Thyroid gland (tissue), 4 donors: ENCODE measurements around the gene PIP5K1C. TPM values are rescaled to one million over a fixed set of nuclear protein-coding genes. Genes with fewer than 3 reads are reported as not detected.

Experiments used
- DNase-seq, 2 donors: peaks; one replicate each; pipeline ENCODE4 v3.0.0-alpha.2; 2019
- H3K27ac ChIP-seq, 3 donors: fragments of 200-600 bp; sonication (generic); 1 replicate in 2 of 3; 2 replicates in 1 of 3; pipeline ENCODE4 v1.5.1; 2016 to 2019; ENCODE audit warnings: mild to moderate bottlenecking in 1 of 3, moderate library complexity in 1 of 3
- H3K27me3 ChIP-seq: fragments of 200-600 bp; sonication (generic); one replicate; pipeline ENCODE4 v1.5.1; 2019
- H3K36me3 ChIP-seq, 2 donors: fragments of 200-600 bp; sonication (generic); one replicate each; pipeline ENCODE4 v1.5.1; 2016 to 2019
- H3K4me1 ChIP-seq, 2 donors: fragments of 200-600 bp; sonication (generic); one replicate each; pipeline ENCODE4 v1.5.1; 2017 to 2019
- H3K4me3 ChIP-seq, 3 donors: fragments of 200-600 bp; sonication (generic); replicated peaks in 1 of 3; 1 replicate in 2 of 3; 2 replicates in 1 of 3; pipeline ENCODE4 v1.5.1; 2016; ENCODE audit warnings: mild to moderate bottlenecking in 1 of 3
- H3K9me3 ChIP-seq: fragments of 200-600 bp; sonication (generic); one replicate; pipeline ENCODE4 v1.5.1; 2017
- POLR2A ChIP-seq, 2 donors: fragments of 450-650 bp; IDR thresholded peaks; one replicate each; pipeline ENCODE4 v1.6.1; 2017; ENCODE audit warnings: antibody characterized with exemption in 2 of 2, mild to moderate bottlenecking in 2 of 2, moderate library complexity in 1 of 2
- WGBS, 2 donors: methylation state at CpG; one replicate each; pipeline ENCODE4 v1.1.5; 2017; 5-methylcytosine and 5-hydroxymethylcytosine counted together
- intact Hi-C: fragments of 100-400 bp; cut with DNase I; formaldehyde crosslinking; loops from one replicate; pipeline ENCODE4 v1.15.1; 2023
- total RNA-seq, 4 donors: library from RNA; depleted of rRNA; stranded (reverse); fragments of >200 nt; gene quantifications; one replicate each; pipeline ENCODE4 v1.2.3, GENCODE V29; 2016
- TF ChIP-seq, protein P1 (sequence below), 6 experiments: fragments of 200-600 bp in 3 of 6; fragments of 450-650 bp in 3 of 6; sonication (generic) in 3 of 6; IDR thresholded peaks; one replicate each; pipeline ENCODE4 v1.5.1; 2016 to 2019; ENCODE audit warnings: antibody characterized with exemption in 6 of 6, mild to moderate bottlenecking in 2 of 6, inconsistent platforms in 1 of 6, moderate library complexity in 1 of 6

The PIP5K1C gene
- total RNA-seq, 4 donors from 2014 or later, result 23.2 to 42.4 (median 35.0) TPM

DNA sequence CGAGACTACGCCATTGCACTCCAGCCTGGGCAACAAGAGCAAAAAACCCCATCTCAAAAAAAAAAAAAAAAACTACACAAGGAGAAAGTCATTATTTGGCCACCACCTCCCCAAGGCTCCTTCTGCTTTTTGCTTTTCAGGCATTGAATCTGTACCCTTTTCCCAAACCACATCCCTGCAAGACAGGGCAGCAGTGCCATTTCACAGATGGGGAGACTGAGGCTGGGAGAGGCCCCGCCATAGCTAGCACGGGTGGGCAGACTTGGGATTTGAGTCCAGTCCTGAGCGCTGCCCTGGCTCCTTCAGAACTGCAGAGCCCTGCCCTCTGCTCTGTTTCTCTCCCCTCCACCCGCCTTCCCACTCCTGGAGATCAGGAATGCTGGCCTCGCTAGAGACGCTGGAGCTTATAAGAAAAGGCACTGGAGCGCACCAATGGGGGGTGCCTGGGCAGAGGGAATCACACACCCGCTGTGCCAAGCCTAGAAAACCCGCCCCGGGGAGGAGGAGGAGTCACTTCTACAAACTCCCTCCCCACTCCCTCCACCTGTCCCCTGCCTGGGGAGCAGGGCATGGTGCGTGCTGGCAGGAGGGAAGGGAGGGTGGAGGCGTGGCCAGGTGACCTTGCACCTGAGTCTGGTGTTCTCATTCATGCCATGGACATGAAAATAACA lies 25.5 kb upstream of the PIP5K1C start:
- Histone ChIP-seq H3K4me1 (peaks cover 25 to 26% of the 10 kb centered on the region in 2 donors), H3K9me3 (no peaks in the 10 kb centered on the region), H3K27me3 (no peaks in the 10 kb centered on the region), H3K36me3 (no peaks in the 10 kb centered on the region), H3K27ac (peak overlapping the region; percentile 55 to 76 (median 63)), H3K4me3 (no peak overlapping the region)
- WGBS, 2 donors, result 22 to 23% methylated on average over 12 to 14 of the region's 14 CpGs
- intact Hi-C loops, result no loop called here
- peak in 1 of 2 donors; percentile 80 for TF ChIP-seq POLR2A (IDR thresholded peaks at IDR 0.05)
- TF ChIP-seq, protein P1, sequence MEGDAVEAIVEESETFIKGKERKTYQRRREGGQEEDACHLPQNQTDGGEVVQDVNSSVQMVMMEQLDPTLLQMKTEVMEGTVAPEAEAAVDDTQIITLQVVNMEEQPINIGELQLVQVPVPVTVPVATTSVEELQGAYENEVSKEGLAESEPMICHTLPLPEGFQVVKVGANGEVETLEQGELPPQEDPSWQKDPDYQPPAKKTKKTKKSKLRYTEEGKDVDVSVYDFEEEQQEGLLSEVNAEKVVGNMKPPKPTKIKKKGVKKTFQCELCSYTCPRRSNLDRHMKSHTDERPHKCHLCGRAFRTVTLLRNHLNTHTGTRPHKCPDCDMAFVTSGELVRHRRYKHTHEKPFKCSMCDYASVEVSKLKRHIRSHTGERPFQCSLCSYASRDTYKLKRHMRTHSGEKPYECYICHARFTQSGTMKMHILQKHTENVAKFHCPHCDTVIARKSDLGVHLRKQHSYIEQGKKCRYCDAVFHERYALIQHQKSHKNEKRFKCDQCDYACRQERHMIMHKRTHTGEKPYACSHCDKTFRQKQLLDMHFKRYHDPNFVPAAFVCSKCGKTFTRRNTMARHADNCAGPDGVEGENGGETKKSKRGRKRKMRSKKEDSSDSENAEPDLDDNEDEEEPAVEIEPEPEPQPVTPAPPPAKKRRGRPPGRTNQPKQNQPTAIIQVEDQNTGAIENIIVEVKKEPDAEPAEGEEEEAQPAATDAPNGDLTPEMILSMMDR (IDR thresholded peaks at IDR 0.05), result no peak
- peak; percentile 98 to 99 for DNase-seq

- 50 to 53% methylated on average over 3 of the region's 3 CpGs for WGBS, 2 donors
- peak; percentile 42 to 54 for DNase-seq
- Histone ChIP-seq H3K27me3 (no peaks in the 10 kb centered on the region), H3K4me1 (peaks cover 25 to 26% of the 10 kb centered on the region in 2 donors), H3K9me3 (no peaks in the 10 kb centered on the region), H3K36me3 (no peaks in the 10 kb centered on the region), H3K4me3 (no peak overlapping the region), H3K27ac (peak overlapping the region; percentile 43 to 76 (median 63))
- intact Hi-C loops, result no loop called here
- TF ChIP-seq, protein P1 (IDR thresholded peaks at IDR 0.05), result no peak
- no peak for TF ChIP-seq POLR2A (IDR thresholded peaks at IDR 0.05)
These were observed 24.9 kb upstream of the PIP5K1C start for GRCh38 chr19:3725121-3725520.

DNA sequence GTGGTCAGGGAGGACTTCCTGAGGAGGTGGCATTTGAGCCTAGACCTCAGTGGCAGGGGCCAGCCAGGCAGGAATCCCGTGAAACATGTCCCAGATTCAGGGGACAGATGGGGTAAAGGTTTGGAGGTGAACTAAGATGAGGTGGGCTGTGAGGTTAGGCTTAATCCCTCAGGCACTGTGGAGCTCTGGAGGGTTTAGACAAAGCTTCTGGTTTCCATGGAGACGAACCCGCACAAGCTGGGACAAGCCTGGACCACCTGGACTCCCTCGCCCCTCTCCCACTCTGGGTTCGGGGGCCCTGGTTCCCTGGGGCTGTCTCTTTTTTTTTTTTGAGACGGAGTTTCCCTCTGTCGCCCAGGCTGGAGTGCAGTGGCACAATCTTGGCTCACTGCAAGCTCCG lies 23.6 kb upstream of the PIP5K1C start:
- Histone ChIP-seq H3K27ac (peak overlapping the region in 1 of 3 donors; percentile 26), H3K27me3 (no peaks in the 10 kb centered on the region), H3K4me1 (peaks cover 25 to 26% of the 10 kb centered on the region in 2 donors), H3K36me3 (no peaks in the 10 kb centered on the region), H3K9me3 (no peaks in the 10 kb centered on the region), H3K4me3 (no peak overlapping the region)
- intact Hi-C loops, result no loop called here
- TF ChIP-seq, protein P1 (IDR thresholded peaks at IDR 0.05), result no peak
- no peak for TF ChIP-seq POLR2A (IDR thresholded peaks at IDR 0.05)
- no peak for DNase-seq
- 60 to 61% methylated on average over 8 of the region's 8 CpGs for WGBS, 2 donors

GRCh38 chr19:3723110-3723488 lies 22.8 kb upstream of the PIP5K1C start:
- intact Hi-C loops, result no loop called here
- WGBS, 2 donors, result 81 to 86% methylated on average over 5 of the region's 5 CpGs
- H3K27ac ChIP-seq, result peak overlapping the region; percentile 26 to 66 (median 33)
- no peaks in the 10 kb centered on the region for H3K27me3 ChIP-seq
- TF ChIP-seq, protein P1 (IDR thresholded peaks at IDR 0.05), result no peak
- H3K9me3 ChIP-seq, result no peaks in the 10 kb centered on the region
- H3K4me3 ChIP-seq, result peak overlapping the region in 1 of 3 donors; percentile 53
- DNase-seq, result no peak
- H3K4me1 ChIP-seq, result peaks cover 25 to 26% of the 10 kb centered on the region in 2 donors
- H3K36me3 ChIP-seq, result no peaks in the 10 kb centered on the region

- Histone ChIP-seq H3K27ac (peak overlapping the region; percentile 26 to 66 (median 33)), H3K4me1 (peaks cover 25 to 26% of the 10 kb centered on the region in 2 donors), H3K4me3 (peak overlapping the region in 2 of 3 donors; percentile 53 to 66), H3K9me3 (no peaks in the 10 kb centered on the region), H3K27me3 (no peaks in the 10 kb centered on the region), H3K36me3 (no peaks in the 10 kb centered on the region)
- intact Hi-C loops, result no loop called here
- WGBS, 2 donors, result 0 to 5% methylated on average over 6 to 13 of the region's 30 CpGs
- DNase-seq, result peak; percentile 92 to 93
- TF ChIP-seq, protein P1 (IDR thresholded peaks at IDR 0.05), result no peak
- TF ChIP-seq POLR2A (IDR thresholded peaks at IDR 0.05), result peak in 1 of 2 donors; percentile 40
These were observed 22.3 kb upstream of the PIP5K1C start for GRCh38 chr19:3722443-3723109.
